Astrocyte of the cerebellum (primary cell): Measurements from ENCODE around the gene KIF12.

Experiments
- DNase-seq: peaks from one replicate; pipeline ENCODE4 v3.0.0-alpha.2; 2011; ENCODE audit warnings: low read depth
- H3K4me3 ChIP-seq: 2 replicates; pipeline ENCODE4 v1.5.1; 2011; ENCODE audit warnings: mild to moderate bottlenecking, low read depth, low read length, moderate library complexity
- CTCF ChIP-seq: IDR thresholded peaks from 2 replicates; pipeline ENCODE4 v1.5.1; 2012; ENCODE audit warnings: low read length, low read depth, moderate library complexity, mild to moderate bottlenecking; ENCODE audit errors: missing control alignments
- in situ Hi-C: cut with HindIII; loops from 2 replicates; pipeline ENCODE4 v1.10.0; 2017; ENCODE audit warnings: low sequenced_read_pairs

KIF12 gene

GRCh38 chr9:114069476-114070187 lies 29.5 kb downstream of the KIF12 start:
- in situ Hi-C loops, result no loop called here
- no peak overlapping the region for H3K4me3 ChIP-seq
- no peak for TF ChIP-seq CTCF
- DNase-seq, result no peak

GRCh38 chr9:114065304-114065703 lies 33.8 kb downstream of the KIF12 start:
- no peak for TF ChIP-seq CTCF
- no peak for DNase-seq
- no peak overlapping the region for H3K4me3 ChIP-seq
- in situ Hi-C loops, result no loop called here

- in situ Hi-C loops, result no loop called here
Observed at GRCh38 chr9:114061830-114062474, 37.1 kb downstream of the KIF12 start.

GRCh38 chr9:114061292-114061691 lies 37.8 kb downstream of the KIF12 start:
- in situ Hi-C loops, result no loop called here
- DNase-seq, result no peak
- H3K4me3 ChIP-seq, result no peak overlapping the region
- no peak for TF ChIP-seq CTCF

More at GRCh38 chr9:114061830-114062474, 37.1 kb downstream of the KIF12 start:
- no peak overlapping the region for H3K4me3 ChIP-seq
- no peak for TF ChIP-seq CTCF
- DNase-seq, result no peak

- TF ChIP-seq CTCF, result no peak
- in situ Hi-C loops, result no loop called here
- DNase-seq, result no peak
Observed at GRCh38 chr9:114060711-114061110, 38.4 kb downstream of the KIF12 start.

GRCh38 chr9:114060070-114060469 lies 39.0 kb downstream of the KIF12 start:
- no peak for DNase-seq
- TF ChIP-seq CTCF, result no peak
- in situ Hi-C loops, result no loop called here
- H3K4me3 ChIP-seq, result no peak overlapping the region

More at GRCh38 chr9:114060711-114061110, 38.4 kb downstream of the KIF12 start:
- H3K4me3 ChIP-seq, result no peak overlapping the region
